HEK293 (cell line): ENCODE measurements around the gene MCM3AP.

Experiments
- CTCF ChIP-seq: fragments of 450-650 bp; formaldehyde crosslinking; IDR thresholded peaks from 2 replicates; pipeline ENCODE4 v1.5.1; 2016; ENCODE audit warnings: missing biosample characterization, missing genetic modification characterization
- KLF10 ChIP-seq: fragments of 450-650 bp; IDR thresholded peaks from 2 replicates; pipeline ENCODE4 v1.5.1; 2018; ENCODE audit warnings: missing biosample characterization, mild to moderate bottlenecking, missing genetic modification characterization
- PATZ1 ChIP-seq: fragments of 450-650 bp; formaldehyde crosslinking; IDR thresholded peaks from 2 replicates; pipeline ENCODE4 v1.5.1; 2016; ENCODE audit warnings: missing biosample characterization, missing genetic modification characterization
- ZNF302 ChIP-seq: fragments of 450-650 bp; formaldehyde crosslinking; IDR thresholded peaks from 2 replicates; pipeline ENCODE4 v1.5.1; 2016; ENCODE audit warnings: missing biosample characterization, missing genetic modification characterization, low read depth
- ZNF677 ChIP-seq: fragments of 450-650 bp; IDR thresholded peaks from 2 replicates; pipeline ENCODE4 v1.5.0; 2018; ENCODE audit warnings: missing biosample characterization, mild to moderate bottlenecking, missing genetic modification characterization, moderate library complexity

GRCh38 chr21:46304955-46305354 lies 19.5 kb upstream of the MCM3AP start:
- TF ChIP-seq CTCF (tag by site-specific recombination) = no peak
- TF ChIP-seq KLF10 = no peak
- TF ChIP-seq ZNF302 (tag by site-specific recombination) = no peak
- no peak for TF ChIP-seq ZNF677 (tag by site-specific recombination)
- no peak for TF ChIP-seq PATZ1 (tag by site-specific recombination)
